T-helper 9 cell (primary cell): ENCODE measurements around the gene GPD2.

Source experiments
- DNase-seq: peaks from one replicate; pipeline ENCODE4 v3.0.0-alpha.2; 2020

GPD2 gene

GRCh38 chr2:156436497-156437085 is 412 bp downstream of the GPD2 start:
- peak; percentile 1 for DNase-seq

GRCh38 chr2:156437272-156437930 is 1.2 kb downstream of the GPD2 start:
- no peak for DNase-seq

- no peak for DNase-seq
Observed at GRCh38 chr2:156437931-156438410, 1.8 kb downstream of the GPD2 start.

- DNase-seq = no peak
Observed at GRCh38 chr2:156443089-156443488, 6.9 kb downstream of the GPD2 start.

GRCh38 chr2:156445296-156446220 is 9.4 kb downstream of the GPD2 start:
- DNase-seq = no peak

GRCh38 chr2:156447761-156448160 is 11.6 kb downstream of the GPD2 start:
- no peak for DNase-seq

- DNase-seq = no peak
Observed at GRCh38 chr2:156448766-156449165, 12.6 kb downstream of the GPD2 start.

- DNase-seq = no peak
Observed at GRCh38 chr2:156452971-156453370, 16.8 kb downstream of the GPD2 start.

- DNase-seq = no peak
Observed at GRCh38 chr2:156455361-156455975, 19.3 kb downstream of the GPD2 start.

- DNase-seq = no peak
Observed at GRCh38 chr2:156456616-156457015, 20.4 kb downstream of the GPD2 start.

GRCh38 chr2:156457523-156458517 is 21.6 kb downstream of the GPD2 start:
- no peak for DNase-seq

- DNase-seq = no peak
Observed at GRCh38 chr2:156459720-156460119, 23.5 kb downstream of the GPD2 start.

GRCh38 chr2:156464106-156464505 is 27.9 kb downstream of the GPD2 start:
- DNase-seq = no peak

- DNase-seq = no peak
Observed at GRCh38 chr2:156465573-156465972, 29.4 kb downstream of the GPD2 start.

- no peak for DNase-seq
Observed at GRCh38 chr2:156466739-156467405, 30.7 kb downstream of the GPD2 start.

GRCh38 chr2:156470975-156471583 is 34.9 kb downstream of the GPD2 start:
- DNase-seq = no peak

GRCh38 chr2:156471762-156472161 is 35.6 kb downstream of the GPD2 start:
- no peak for DNase-seq

- DNase-seq = no peak
Observed at GRCh38 chr2:156472686-156473085, 36.5 kb downstream of the GPD2 start.

GRCh38 chr2:156473445-156473844 is 37.3 kb downstream of the GPD2 start:
- no peak for DNase-seq

GRCh38 chr2:156474401-156474800 is 38.2 kb downstream of the GPD2 start:
- DNase-seq = no peak
